GM23338 (cell line): ENCODE data around the gene MAP4K4. TPM values are rescaled to one million over a fixed set of nuclear protein-coding genes. Genes with fewer than 3 reads are reported as not detected.

Experiments used
- ATAC-seq: fragments of 200-7000 bp; cut with Tn5 transposase; 3 replicates; pipeline ENCODE4 v1.9.1; 2020
- DNase-seq: peaks from one replicate; pipeline ENCODE4 v3.0.0-alpha.2; 2015; ENCODE audit warnings: low spot score
- H2AFZ ChIP-seq: fragments of 200-600 bp; sonication (generic); 2 replicates; pipeline ENCODE4 v1.8.0; 2016; ENCODE audit warnings: antibody characterized with exemption, mild to moderate bottlenecking, moderate library complexity
- H3F3A ChIP-seq: fragments of 200-600 bp; sonication (generic); replicated peaks from 2 replicates; pipeline ENCODE4 v1.8.0; 2017; ENCODE audit warnings: antibody characterized with exemption, mixed run types, low read depth
- H3K27ac ChIP-seq: fragments of 200-600 bp; sonication (generic); 2 replicates; pipeline ENCODE4 v1.6.1; 2016; ENCODE audit warnings: low read depth
- H3K27me3 ChIP-seq: fragments of 200-600 bp; sonication (generic); 2 replicates; pipeline ENCODE4 v1.8.0; 2016; ENCODE audit warnings: mild to moderate bottlenecking, mixed run types, moderate library complexity; ENCODE audit not compliant: insufficient read depth
- H3K36me3 ChIP-seq: fragments of 200-600 bp; sonication (generic); 2 replicates; pipeline ENCODE4 v1.8.0; 2016; ENCODE audit warnings: mild to moderate bottlenecking; ENCODE audit not compliant: insufficient read depth
- H3K4me1 ChIP-seq: fragments of 200-600 bp; sonication (generic); 2 replicates; pipeline ENCODE4 v1.8.0; 2016; ENCODE audit warnings: mild to moderate bottlenecking, moderate library complexity; ENCODE audit not compliant: insufficient read depth
- H3K4me2 ChIP-seq: fragments of 200-600 bp; sonication (generic); 2 replicates; pipeline ENCODE4 v1.7.1; 2017; ENCODE audit warnings: mixed run types
- H3K4me3 ChIP-seq: fragments of 200-600 bp; sonication (generic); 2 replicates; pipeline ENCODE4 v1.6.1; 2016; ENCODE audit warnings: mixed run types
- H3K79me2 ChIP-seq: fragments of 200-600 bp; sonication (generic); replicated peaks from 2 replicates; pipeline ENCODE4 v1.8.0; 2017; ENCODE audit warnings: mild to moderate bottlenecking; ENCODE audit not compliant: insufficient read depth
- H3K9me2 ChIP-seq: fragments of 200-600 bp; sonication (generic); 2 replicates; pipeline ENCODE4 v1.8.0; 2017; ENCODE audit not compliant: insufficient read depth
- H4K20me1 ChIP-seq: fragments of 200-600 bp; sonication (generic); replicated peaks from 2 replicates; pipeline ENCODE4 v1.8.0; 2017; ENCODE audit warnings: mild to moderate bottlenecking; ENCODE audit not compliant: insufficient read depth
- H3K27ac Mint-ChIP-seq: 2 replicates; pipeline ENCODE4 v1.8.0; 2020; ENCODE audit warnings: inconsistent platforms, mild to moderate bottlenecking, moderate library complexity, mixed read lengths
- H3K27me3 Mint-ChIP-seq: 3 replicates; pipeline ENCODE4 v1.8.0; 2022; ENCODE audit warnings: low read depth, mild to moderate bottlenecking, moderate library complexity, mixed read lengths, inconsistent platforms; ENCODE audit not compliant: insufficient read depth, poor library complexity
- H3K36me3 Mint-ChIP-seq: 3 replicates; pipeline ENCODE4 v1.8.0; 2021; ENCODE audit warnings: low read depth, mild to moderate bottlenecking, inconsistent platforms, moderate library complexity, mixed read lengths
- H3K4me1 Mint-ChIP-seq: 3 replicates; pipeline ENCODE4 v1.8.0; 2020; ENCODE audit warnings: mild to moderate bottlenecking, inconsistent platforms, mixed read lengths
- H3K4me3 Mint-ChIP-seq: 3 replicates; pipeline ENCODE4 v1.8.0; 2021; ENCODE audit warnings: moderate library complexity, mild to moderate bottlenecking, inconsistent platforms, mixed read lengths
- H3K9me3 Mint-ChIP-seq: 3 replicates; pipeline ENCODE4 v1.8.0; 2020; ENCODE audit warnings: moderate library complexity, mild to moderate bottlenecking, inconsistent platforms, mixed read lengths
- CREB1 ChIP-seq: fragments of 250-450 bp; sonication (Bioruptor Pico); IDR thresholded peaks from 2 replicates; pipeline ENCODE4 v1.5.0; 2020; ENCODE audit warnings: low read depth, mild to moderate bottlenecking, moderate library complexity
- EZH2 ChIP-seq: fragments of 200-600 bp; sonication (generic); IDR thresholded peaks from one replicate; pipeline ENCODE4 v1.8.0; 2017; ENCODE audit warnings: antibody characterized with exemption, mild to moderate bottlenecking, low read depth; ENCODE audit not compliant: unreplicated experiment
- EZH2phosphoT487 ChIP-seq: fragments of 200-600 bp; sonication (generic); IDR thresholded peaks from one replicate; pipeline ENCODE4 v1.8.1; 2018; ENCODE audit warnings: antibody characterized with exemption; ENCODE audit not compliant: unreplicated experiment
- NANOG ChIP-seq: IDR thresholded peaks from 2 replicates; pipeline ENCODE4 v1.6.1; 2016; ENCODE audit warnings: antibody characterized with exemption, borderline replicate concordance
- POLR2AphosphoS5 ChIP-seq: IDR thresholded peaks from 2 replicates; pipeline ENCODE4 v1.6.1; 2016; ENCODE audit warnings: antibody characterized with exemption, low read depth
- STAT1 ChIP-seq: IDR thresholded peaks from one replicate; pipeline ENCODE4 v1.6.1; 2016; ENCODE audit warnings: antibody characterized with exemption; ENCODE audit not compliant: unreplicated experiment
- ZNF114 ChIP-seq: fragments of 250-450 bp; sonication (Bioruptor Pico); IDR thresholded peaks from 2 replicates; pipeline ENCODE4 v1.5.0; 2020; ENCODE audit warnings: mild to moderate bottlenecking, moderate library complexity
- ZNF331 ChIP-seq: fragments of 250-450 bp; sonication (Bioruptor Pico); IDR thresholded peaks from 2 replicates; pipeline ENCODE4 v1.5.0; 2020; ENCODE audit warnings: low read depth, mild to moderate bottlenecking, moderate library complexity
- ZNF462 ChIP-seq: fragments of 250-450 bp; sonication (Bioruptor Pico); IDR thresholded peaks from 2 replicates; pipeline ENCODE4 v1.5.0; 2020; ENCODE audit warnings: mild to moderate bottlenecking, moderate library complexity
- polyA plus RNA-seq: library from polyadenylated mRNA; unstranded; fragments of >200 nt; fragmentation: Nextera tagmentation; extraction: Ambion mirVana; gene quantifications from 2 replicates; pipeline ENCODE4 v1.2.1, GENCODE V29; 2016
- total RNA-seq: library from RNA; depleted of rRNA; stranded (reverse); fragments of >200 nt; shearing (Covaris generic); gene quantifications from 2 replicates; pipeline ENCODE4 v1.2.3, GENCODE V29; 2014
- TF ChIP-seq, protein P1 (sequence below): IDR thresholded peaks from one replicate; pipeline ENCODE4 v1.6.1; 2018; ENCODE audit warnings: antibody characterized with exemption; ENCODE audit not compliant: unreplicated experiment
- TF ChIP-seq, protein P2 (sequence below): IDR thresholded peaks from 2 replicates; pipeline ENCODE4 v1.6.1; 2016; ENCODE audit warnings: antibody characterized with exemption
- TF ChIP-seq, protein P3 (sequence below), 2 experiments: fragments of 200-600 bp in 1 of 2; sonication (generic) in 1 of 2; conservative IDR thresholded peaks; 2 replicates each; pipeline versions ENCODE4 v1.5.1 to v1.6.1; 2016 to 2017; ENCODE audit warnings: antibody characterized with exemption in 2 of 2, low read depth in 2 of 2, mild to moderate bottlenecking in 2 of 2, moderate library complexity in 1 of 2

MAP4K4 gene
- total and polyA plus RNA-seq, 2 experiments from 2014 or later = 34.6 to 99.2 TPM

DNA sequence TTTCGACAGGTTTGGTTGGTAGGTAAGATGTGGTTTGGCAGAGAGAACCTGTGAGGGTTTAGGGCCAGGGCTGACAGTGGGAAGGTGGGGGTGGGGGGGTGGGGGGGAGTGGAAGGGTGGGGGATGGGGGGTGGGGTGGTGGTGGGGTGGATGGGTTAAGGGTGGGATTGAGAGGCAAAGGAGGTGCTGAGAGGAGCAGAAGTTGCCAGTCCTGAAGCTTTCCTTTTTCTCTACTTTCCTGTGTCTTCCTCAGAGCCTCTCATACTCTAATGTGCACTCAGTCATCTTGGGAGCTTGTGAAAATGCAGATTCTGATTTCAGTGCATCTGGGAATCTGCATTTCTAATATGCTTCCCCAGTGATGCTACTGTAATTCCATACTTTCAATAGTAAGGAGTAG is 21.0 kb downstream of the MAP4K4 start (continued):
- TF ChIP-seq CREB1 (CRISPR knock-in tag) = no peak
- no peak for TF ChIP-seq POLR2AphosphoS5
- no peak for TF ChIP-seq ZNF114 (CRISPR knock-in tag)
- TF ChIP-seq, protein P1, sequence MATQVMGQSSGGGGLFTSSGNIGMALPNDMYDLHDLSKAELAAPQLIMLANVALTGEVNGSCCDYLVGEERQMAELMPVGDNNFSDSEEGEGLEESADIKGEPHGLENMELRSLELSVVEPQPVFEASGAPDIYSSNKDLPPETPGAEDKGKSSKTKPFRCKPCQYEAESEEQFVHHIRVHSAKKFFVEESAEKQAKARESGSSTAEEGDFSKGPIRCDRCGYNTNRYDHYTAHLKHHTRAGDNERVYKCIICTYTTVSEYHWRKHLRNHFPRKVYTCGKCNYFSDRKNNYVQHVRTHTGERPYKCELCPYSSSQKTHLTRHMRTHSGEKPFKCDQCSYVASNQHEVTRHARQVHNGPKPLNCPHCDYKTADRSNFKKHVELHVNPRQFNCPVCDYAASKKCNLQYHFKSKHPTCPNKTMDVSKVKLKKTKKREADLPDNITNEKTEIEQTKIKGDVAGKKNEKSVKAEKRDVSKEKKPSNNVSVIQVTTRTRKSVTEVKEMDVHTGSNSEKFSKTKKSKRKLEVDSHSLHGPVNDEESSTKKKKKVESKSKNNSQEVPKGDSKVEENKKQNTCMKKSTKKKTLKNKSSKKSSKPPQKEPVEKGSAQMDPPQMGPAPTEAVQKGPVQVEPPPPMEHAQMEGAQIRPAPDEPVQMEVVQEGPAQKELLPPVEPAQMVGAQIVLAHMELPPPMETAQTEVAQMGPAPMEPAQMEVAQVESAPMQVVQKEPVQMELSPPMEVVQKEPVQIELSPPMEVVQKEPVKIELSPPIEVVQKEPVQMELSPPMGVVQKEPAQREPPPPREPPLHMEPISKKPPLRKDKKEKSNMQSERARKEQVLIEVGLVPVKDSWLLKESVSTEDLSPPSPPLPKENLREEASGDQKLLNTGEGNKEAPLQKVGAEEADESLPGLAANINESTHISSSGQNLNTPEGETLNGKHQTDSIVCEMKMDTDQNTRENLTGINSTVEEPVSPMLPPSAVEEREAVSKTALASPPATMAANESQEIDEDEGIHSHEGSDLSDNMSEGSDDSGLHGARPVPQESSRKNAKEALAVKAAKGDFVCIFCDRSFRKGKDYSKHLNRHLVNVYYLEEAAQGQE = no peak
- no peak for TF ChIP-seq ZNF331 (CRISPR knock-in tag)
- TF ChIP-seq NANOG = no peak

DNA sequence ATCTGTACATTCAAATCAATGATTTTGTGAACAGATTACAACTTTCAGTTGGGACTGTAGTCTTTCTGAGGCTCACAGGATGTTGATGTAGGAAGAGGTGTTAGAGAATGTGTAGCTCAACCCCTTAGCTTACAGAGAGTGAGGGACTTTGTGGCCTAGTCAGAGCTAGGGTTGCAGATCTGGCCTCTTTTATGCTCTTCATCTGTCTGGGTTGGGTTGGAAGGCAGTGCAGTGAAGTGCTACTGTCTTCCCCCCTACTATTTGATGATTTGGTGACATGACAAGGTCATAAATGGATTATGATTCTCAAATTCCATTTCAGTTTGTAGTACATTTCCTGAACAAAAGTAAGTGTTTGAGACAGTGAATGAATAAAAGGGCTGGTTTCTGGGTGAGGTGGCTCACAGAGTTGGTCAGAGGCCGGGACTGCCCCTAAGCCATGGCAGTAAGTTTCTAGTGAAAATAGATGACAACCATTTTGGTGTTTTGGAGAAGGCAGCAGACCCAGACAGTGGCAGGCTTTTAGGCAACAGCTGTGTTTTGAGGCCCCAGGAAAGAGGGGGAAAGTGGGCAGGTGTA is 21.6 kb downstream of the MAP4K4 start:
- peaks cover 7% of the 10 kb centered on the region for H3K27me3 Mint-ChIP-seq
- no peaks in the 10 kb centered on the region for H3K27me3 ChIP-seq
- H3K36me3 ChIP-seq = no peaks in the 10 kb centered on the region
- peaks cover 99% of the 10 kb centered on the region for H3K79me2 ChIP-seq
- H3K4me3 Mint-ChIP-seq = no peak overlapping the region
- no peak overlapping the region for H3K4me2 ChIP-seq
- H3K4me1 ChIP-seq = peaks cover 43% of the 10 kb centered on the region
- DNase-seq = no peak
- H3K4me3 ChIP-seq = no peak overlapping the region
- H3K27ac ChIP-seq = no peak overlapping the region; the same call in 1 of the 2 replicates
- H3K4me1 Mint-ChIP-seq = peaks cover 68% of the 10 kb centered on the region
- ATAC-seq = no peak
- H4K20me1 ChIP-seq = peaks cover 51% of the 10 kb centered on the region
- H3K9me3 Mint-ChIP-seq = no peaks in the 10 kb centered on the region; the same call in 1 of the 3 replicates
- H2AFZ ChIP-seq = no peak overlapping the region
- H3K27ac Mint-ChIP-seq = no peak overlapping the region; the same call in 1 of the 2 replicates
- no peaks in the 10 kb centered on the region for H3K9me2 ChIP-seq
- no peaks in the 10 kb centered on the region for H3F3A ChIP-seq
- H3K36me3 Mint-ChIP-seq = peaks cover 18% of the 10 kb centered on the region; the same call in 2 of the 3 replicates
- TF ChIP-seq EZH2 = no peak
- TF ChIP-seq STAT1 = no peak
- TF ChIP-seq, protein P2, sequence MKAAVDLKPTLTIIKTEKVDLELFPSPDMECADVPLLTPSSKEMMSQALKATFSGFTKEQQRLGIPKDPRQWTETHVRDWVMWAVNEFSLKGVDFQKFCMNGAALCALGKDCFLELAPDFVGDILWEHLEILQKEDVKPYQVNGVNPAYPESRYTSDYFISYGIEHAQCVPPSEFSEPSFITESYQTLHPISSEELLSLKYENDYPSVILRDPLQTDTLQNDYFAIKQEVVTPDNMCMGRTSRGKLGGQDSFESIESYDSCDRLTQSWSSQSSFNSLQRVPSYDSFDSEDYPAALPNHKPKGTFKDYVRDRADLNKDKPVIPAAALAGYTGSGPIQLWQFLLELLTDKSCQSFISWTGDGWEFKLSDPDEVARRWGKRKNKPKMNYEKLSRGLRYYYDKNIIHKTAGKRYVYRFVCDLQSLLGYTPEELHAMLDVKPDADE = no peak
- TF ChIP-seq ZNF462 = no peak
- no peak for TF ChIP-seq NANOG
- no peak for TF ChIP-seq EZH2phosphoT487
- TF ChIP-seq POLR2AphosphoS5 = no peak
- TF ChIP-seq, protein P3, sequence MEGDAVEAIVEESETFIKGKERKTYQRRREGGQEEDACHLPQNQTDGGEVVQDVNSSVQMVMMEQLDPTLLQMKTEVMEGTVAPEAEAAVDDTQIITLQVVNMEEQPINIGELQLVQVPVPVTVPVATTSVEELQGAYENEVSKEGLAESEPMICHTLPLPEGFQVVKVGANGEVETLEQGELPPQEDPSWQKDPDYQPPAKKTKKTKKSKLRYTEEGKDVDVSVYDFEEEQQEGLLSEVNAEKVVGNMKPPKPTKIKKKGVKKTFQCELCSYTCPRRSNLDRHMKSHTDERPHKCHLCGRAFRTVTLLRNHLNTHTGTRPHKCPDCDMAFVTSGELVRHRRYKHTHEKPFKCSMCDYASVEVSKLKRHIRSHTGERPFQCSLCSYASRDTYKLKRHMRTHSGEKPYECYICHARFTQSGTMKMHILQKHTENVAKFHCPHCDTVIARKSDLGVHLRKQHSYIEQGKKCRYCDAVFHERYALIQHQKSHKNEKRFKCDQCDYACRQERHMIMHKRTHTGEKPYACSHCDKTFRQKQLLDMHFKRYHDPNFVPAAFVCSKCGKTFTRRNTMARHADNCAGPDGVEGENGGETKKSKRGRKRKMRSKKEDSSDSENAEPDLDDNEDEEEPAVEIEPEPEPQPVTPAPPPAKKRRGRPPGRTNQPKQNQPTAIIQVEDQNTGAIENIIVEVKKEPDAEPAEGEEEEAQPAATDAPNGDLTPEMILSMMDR (conservative IDR thresholded peaks at IDR 0.05; ENCODE audit: low read depth in 2 of 2) = no peak
- no peak for TF ChIP-seq ZNF114 (CRISPR knock-in tag)
- no peak for TF ChIP-seq ZNF331 (CRISPR knock-in tag)
- no peak for TF ChIP-seq CREB1 (CRISPR knock-in tag)
